Islet precursor cell (in vitro differentiated cells): ENCODE data around the gene SORCS2.

Experiments
- DNase-seq: peaks from one replicate; pipeline ENCODE4 v3.0.0-alpha.2; 2018

The SORCS2 gene

GRCh38 chr4:7522452-7523220, 330.3 kb downstream of the SORCS2 start:
- no peak for DNase-seq

GRCh38 chr4:7523526-7523925, 331.2 kb downstream of the SORCS2 start:
- DNase-seq, result no peak

GRCh38 chr4:7524064-7524682, 331.8 kb downstream of the SORCS2 start:
- DNase-seq, result no peak

GRCh38 chr4:7524843-7525242, 332.5 kb downstream of the SORCS2 start:
- no peak for DNase-seq

GRCh38 chr4:7526491-7526890, 334.2 kb downstream of the SORCS2 start:
- no peak for DNase-seq

- DNase-seq, result no peak
Observed at GRCh38 chr4:7526929-7527535, 334.7 kb downstream of the SORCS2 start.

GRCh38 chr4:7529368-7530080, 337.2 kb downstream of the SORCS2 start:
- DNase-seq, result peak; percentile 81

GRCh38 chr4:7530082-7530481, 337.7 kb downstream of the SORCS2 start:
- no peak for DNase-seq

- DNase-seq, result peak; percentile 71
Observed at GRCh38 chr4:7530932-7531639, 338.7 kb downstream of the SORCS2 start.

- no peak for DNase-seq
Observed at GRCh38 chr4:7531640-7531994, 339.3 kb downstream of the SORCS2 start.

GRCh38 chr4:7532043-7532442, 339.7 kb downstream of the SORCS2 start:
- no peak for DNase-seq

GRCh38 chr4:7533267-7533666, 340.9 kb downstream of the SORCS2 start:
- no peak for DNase-seq

GRCh38 chr4:7535094-7535493, 342.8 kb downstream of the SORCS2 start:
- DNase-seq, result no peak

- no peak for DNase-seq
Observed at GRCh38 chr4:7535619-7536018, 343.3 kb downstream of the SORCS2 start.

GRCh38 chr4:7536876-7537275, 344.5 kb downstream of the SORCS2 start:
- no peak for DNase-seq

GRCh38 chr4:7537853-7538400, 345.6 kb downstream of the SORCS2 start:
- no peak for DNase-seq

GRCh38 chr4:7538518-7538917, 346.2 kb downstream of the SORCS2 start:
- no peak for DNase-seq

GRCh38 chr4:7539186-7539585, 346.8 kb downstream of the SORCS2 start:
- DNase-seq, result no peak

GRCh38 chr4:7539659-7540058, 347.3 kb downstream of the SORCS2 start:
- no peak for DNase-seq

- no peak for DNase-seq
Observed at GRCh38 chr4:7540206-7540605, 347.9 kb downstream of the SORCS2 start.

- no peak for DNase-seq
Observed at GRCh38 chr4:7540654-7541413, 348.5 kb downstream of the SORCS2 start.

- no peak for DNase-seq
Observed at GRCh38 chr4:7541414-7541810, 349.1 kb downstream of the SORCS2 start.
